Measurements from ENCODE around the gene UBE3B. TPM values are rescaled to one million over a fixed set of nuclear protein-coding genes. Genes with fewer than 3 reads are reported as not detected.

Gene UBE3B
- total RNA-seq, 1 donor from 2014 or later = 35.3 TPM

GRCh38 chr12:109550281-109550680, 72.8 kb downstream of the UBE3B start:
- no peak for DNase-seq (ENCODE audit: low read depth, low spot score)

- DNase-seq (ENCODE audit: low read depth, low spot score) = no peak
Observed at GRCh38 chr12:109551108-109551507, 73.7 kb downstream of the UBE3B start.

GRCh38 chr12:109552971-109553370, 75.5 kb downstream of the UBE3B start:
- DNase-seq (ENCODE audit: low read depth, low spot score) = no peak

- no peak for DNase-seq (ENCODE audit: low read depth, low spot score)
Observed at GRCh38 chr12:109553483-109553882, 76.0 kb downstream of the UBE3B start.

- no peak for DNase-seq (ENCODE audit: low read depth, low spot score)
Observed at GRCh38 chr12:109553906-109554500, 76.6 kb downstream of the UBE3B start.

- no peak for DNase-seq (ENCODE audit: low read depth, low spot score)
Observed at GRCh38 chr12:109554761-109555160, 77.3 kb downstream of the UBE3B start.

- DNase-seq (ENCODE audit: low read depth, low spot score) = no peak
Observed at GRCh38 chr12:109555431-109556315, 78.2 kb downstream of the UBE3B start.

- DNase-seq (ENCODE audit: low read depth, low spot score) = no peak
Observed at GRCh38 chr12:109557200-109557599, 79.8 kb downstream of the UBE3B start.

GRCh38 chr12:109557805-109558204, 80.4 kb downstream of the UBE3B start:
- no peak for DNase-seq (ENCODE audit: low read depth, low spot score)

- DNase-seq (ENCODE audit: low read depth, low spot score) = no peak
Observed at GRCh38 chr12:109558374-109559199, 81.2 kb downstream of the UBE3B start.

- DNase-seq (ENCODE audit: low read depth, low spot score) = no peak
Observed at GRCh38 chr12:109559200-109559505, 81.7 kb downstream of the UBE3B start.

GRCh38 chr12:109559601-109560000, 82.2 kb downstream of the UBE3B start:
- DNase-seq (ENCODE audit: low read depth, low spot score) = no peak

GRCh38 chr12:109560867-109561710, 83.7 kb downstream of the UBE3B start:
- DNase-seq (ENCODE audit: low read depth, low spot score) = no peak

- DNase-seq (ENCODE audit: low read depth, low spot score) = no peak
Observed at GRCh38 chr12:109561711-109562030, 84.2 kb downstream of the UBE3B start.

- no peak for DNase-seq (ENCODE audit: low read depth, low spot score)
Observed at GRCh38 chr12:109562871-109563270, 85.4 kb downstream of the UBE3B start.

- no peak for DNase-seq (ENCODE audit: low read depth, low spot score)
Observed at GRCh38 chr12:109563291-109564284, 86.2 kb downstream of the UBE3B start.

GRCh38 chr12:109566424-109566823, 89.0 kb downstream of the UBE3B start:
- no peak for DNase-seq (ENCODE audit: low read depth, low spot score)

- DNase-seq (ENCODE audit: low read depth, low spot score) = no peak
Observed at GRCh38 chr12:109567296-109567695, 89.9 kb downstream of the UBE3B start.

GRCh38 chr12:109567967-109568366, 90.5 kb downstream of the UBE3B start:
- DNase-seq (ENCODE audit: low read depth, low spot score) = no peak

- no peak for DNase-seq (ENCODE audit: low read depth, low spot score)
Observed at GRCh38 chr12:109568486-109568885, 91.1 kb downstream of the UBE3B start.

Measured in pulmonary artery endothelial cell (primary cell).